SK-N-MC (cell line): ENCODE data around the gene RCOR1.

Experiments used
- DNase-seq: peaks from one replicate; pipeline ENCODE4 v3.0.0-alpha.2; 2011; ENCODE audit warnings: low read depth, low spot score
- H3K27ac ChIP-seq: fragments of 200-600 bp; sonication (generic); 2 replicates; pipeline ENCODE4 v1.5.1; 2016; ENCODE audit warnings: mixed run types
- H3K36me3 ChIP-seq: fragments of 200-600 bp; sonication (generic); 2 replicates; pipeline ENCODE4 v1.6.1; 2017; ENCODE audit warnings: antibody characterized with exemption, low read length, mixed read lengths; ENCODE audit not compliant: insufficient read depth
- H3K4me3 ChIP-seq: fragments of 200-600 bp; sonication (generic); 2 replicates; pipeline ENCODE4 v1.5.1; 2016
- H3K9ac ChIP-seq: fragments of 200-600 bp; sonication (generic); 2 replicates; pipeline ENCODE4 v1.8.0; 2017; ENCODE audit warnings: mixed run types, mixed read lengths; ENCODE audit not compliant: insufficient read length
- H3K9me3 ChIP-seq: fragments of 200-600 bp; sonication (generic); 2 replicates; pipeline ENCODE4 v1.6.1; 2017; ENCODE audit warnings: low read depth, mild to moderate bottlenecking, antibody characterized with exemption, low read length, moderate library complexity, mixed read lengths
- EZH2 ChIP-seq: fragments of 200-600 bp; sonication (generic); IDR thresholded peaks from one replicate; pipeline ENCODE4 v1.6.1; 2017; ENCODE audit warnings: antibody characterized with exemption
- FOXP2 ChIP-seq: optimal IDR thresholded peaks from 2 replicates; pipeline ENCODE3; 2011; ENCODE audit warnings: mild to moderate bottlenecking, moderate library complexity; ENCODE audit not compliant: insufficient read depth; ENCODE audit errors: extremely low read length, control extremely low read depth
- POLR2AphosphoS5 ChIP-seq: IDR thresholded peaks from 2 replicates; pipeline ENCODE4 v1.6.1; 2012; ENCODE audit warnings: mild to moderate bottlenecking, low read depth, low read length, borderline replicate concordance

The RCOR1 gene

GRCh38 chr14:102589761-102590290 is 2.6 kb upstream of the RCOR1 start:
- no peak overlapping the region for H3K4me3 ChIP-seq
- no peak for DNase-seq
- H3K9ac ChIP-seq: no peak overlapping the region
- peaks cover 16% of the 10 kb centered on the region for H3K36me3 ChIP-seq
- H3K27ac ChIP-seq: peak overlapping the region; percentile 97
- no peaks in the 10 kb centered on the region for H3K9me3 ChIP-seq
- TF ChIP-seq EZH2 (no peak), FOXP2 (no peak), POLR2AphosphoS5 (no peak)

- no peaks in the 10 kb centered on the region for H3K9me3 ChIP-seq
- no peak for TF ChIP-seq EZH2
- no peak for TF ChIP-seq POLR2AphosphoS5
- TF ChIP-seq FOXP2: no peak
- no peak for DNase-seq
- H3K27ac ChIP-seq: peak overlapping the region; percentile 97
- peaks cover 24% of the 10 kb centered on the region for H3K36me3 ChIP-seq
- peak overlapping the region; percentile 82 for H3K4me3 ChIP-seq
- H3K9ac ChIP-seq: peak overlapping the region; percentile 90
Observed at GRCh38 chr14:102590667-102591099, 1.8 kb upstream of the RCOR1 start.

- Histone ChIP-seq H3K36me3 (peaks cover 32% of the 10 kb centered on the region), H3K9ac (peak overlapping the region; percentile 90), H3K27ac (peak overlapping the region; percentile 97), H3K4me3 (peak overlapping the region; percentile 82), H3K9me3 (no peaks in the 10 kb centered on the region)
- no peak for TF ChIP-seq FOXP2
- TF ChIP-seq POLR2AphosphoS5: peak; percentile 14
- no peak for DNase-seq
Observed at GRCh38 chr14:102591372-102591943, 991 bp upstream of the RCOR1 start.

GRCh38 chr14:102592763-102593060 is 263 bp downstream of the RCOR1 start:
- no peak for DNase-seq
- H3K27ac ChIP-seq: peak overlapping the region; percentile 79; the same call in 1 of the 2 replicates
- H3K9ac ChIP-seq: peak overlapping the region; percentile 79
- no peaks in the 10 kb centered on the region for H3K9me3 ChIP-seq
- peaks cover 39% of the 10 kb centered on the region for H3K36me3 ChIP-seq
- TF ChIP-seq FOXP2 (no peak), EZH2 (no peak), POLR2AphosphoS5 (no peak)
- peak overlapping the region; percentile 91 for H3K4me3 ChIP-seq

- Histone ChIP-seq H3K27ac (peak overlapping the region; percentile 79), H3K9me3 (no peaks in the 10 kb centered on the region), H3K9ac (peak overlapping the region; percentile 79), H3K4me3 (peak overlapping the region; percentile 91), H3K36me3 (peaks cover 45% of the 10 kb centered on the region)
- TF ChIP-seq FOXP2 (no peak), EZH2 (no peak), POLR2AphosphoS5 (no peak)
- no peak for DNase-seq
Observed at GRCh38 chr14:102593061-102593824, 794 bp downstream of the RCOR1 start.

GRCh38 chr14:102593825-102594137 is 1.3 kb downstream of the RCOR1 start:
- no peak for TF ChIP-seq EZH2
- no peak for TF ChIP-seq POLR2AphosphoS5
- TF ChIP-seq FOXP2: no peak
- DNase-seq: no peak
- peak overlapping the region; percentile 79 for H3K27ac ChIP-seq
- peaks cover 49% of the 10 kb centered on the region for H3K36me3 ChIP-seq
- H3K9me3 ChIP-seq: no peaks in the 10 kb centered on the region
- H3K4me3 ChIP-seq: peak overlapping the region; percentile 91
- H3K9ac ChIP-seq: peak overlapping the region; percentile 79

GRCh38 chr14:102594514-102595175 is 2.2 kb downstream of the RCOR1 start:
- H3K4me3 ChIP-seq: peak overlapping the region; percentile 91
- H3K9ac ChIP-seq: peak overlapping the region; percentile 79
- TF ChIP-seq POLR2AphosphoS5: no peak
- TF ChIP-seq FOXP2: no peak
- no peak for TF ChIP-seq EZH2
- no peaks in the 10 kb centered on the region for H3K9me3 ChIP-seq
- no peak for DNase-seq
- H3K36me3 ChIP-seq: peaks cover 58% of the 10 kb centered on the region
- peak overlapping the region; percentile 79 for H3K27ac ChIP-seq

GRCh38 chr14:102601378-102601925 is 9.0 kb downstream of the RCOR1 start:
- H3K9me3 ChIP-seq: no peaks in the 10 kb centered on the region
- H3K9ac ChIP-seq: no peak overlapping the region
- no peak overlapping the region; the same call in 1 of the 2 replicates for H3K4me3 ChIP-seq
- H3K27ac ChIP-seq: 0 out of 2 replicates have a peak overlapping the region, but pooled peaks have one; percentile 53
- peaks cover 66% of the 10 kb centered on the region for H3K36me3 ChIP-seq
- no peak for DNase-seq
- TF ChIP-seq EZH2 (no peak), POLR2AphosphoS5 (no peak), FOXP2 (no peak)
